MCF 10A (cell line): ENCODE data around the gene RFX3. TPM values are rescaled to one million over a fixed set of nuclear protein-coding genes. Genes with fewer than 3 reads are reported as not detected.

ENCODE experiments used
- BruUV-seq: library from RNA; stranded (reverse); fragments of 400-500 nt; replicated peaks from 2 replicates; lab custom pipeline; 2021; lab: Mats Ljungman, UMichigan
- CTCF ChIA-PET: fragments of 300-600 bp; sonication (Branson Sonifier 250); formaldehyde crosslinking; extraction: SDS; loops from one replicate; lab custom pipeline; 2021; ENCODE audit warnings: antibody characterized with exemption, inconsistent platforms; lab: Yijun Ruan, JAX
- POLR2A ChIA-PET: fragments of 300-600, 350-650 bp; sonication (Branson Sonifier 250); formaldehyde crosslinking; extraction: SDS; loops from one replicate; lab custom pipeline; 2020; ENCODE audit warnings: antibody characterized with exemption, inconsistent platforms; lab: Yijun Ruan, JAX
- DNase-seq: peaks from one replicate; pipeline ENCODE4 v3.0.0-alpha.2; 2018; ENCODE audit not compliant: unreplicated experiment
- H3K27ac Mint-ChIP-seq: one replicate; pipeline ENCODE4 v1.8.0; 2022; ENCODE audit warnings: mild to moderate bottlenecking, low read depth, mixed read lengths; ENCODE audit not compliant: unreplicated experiment
- H3K27me3 Mint-ChIP-seq: one replicate; pipeline ENCODE4 v1.8.0; 2022; ENCODE audit warnings: mixed read lengths; ENCODE audit not compliant: insufficient read depth, unreplicated experiment
- H3K36me3 Mint-ChIP-seq: one replicate; pipeline ENCODE4 v1.8.0; 2022; ENCODE audit warnings: mild to moderate bottlenecking, moderate library complexity, mixed read lengths; ENCODE audit not compliant: insufficient read depth, unreplicated experiment
- H3K4me1 Mint-ChIP-seq: one replicate; pipeline ENCODE4 v1.8.0; 2022; ENCODE audit warnings: mixed read lengths; ENCODE audit not compliant: insufficient read depth, unreplicated experiment
- H3K4me3 Mint-ChIP-seq: one replicate; pipeline ENCODE4 v1.8.0; 2022; ENCODE audit warnings: mild to moderate bottlenecking, moderate library complexity, mixed read lengths; ENCODE audit not compliant: unreplicated experiment
- H3K9me3 Mint-ChIP-seq: one replicate; pipeline ENCODE4 v1.8.0; 2022; ENCODE audit warnings: mixed read lengths; ENCODE audit not compliant: unreplicated experiment
- intact Hi-C: fragments of 100-400 bp; cut with micrococcal nuclease; formaldehyde crosslinking; loops from 2 replicates; pipeline ENCODE4 v1.14.1; 2022
- total RNA-seq: library from RNA; stranded (reverse); gene quantifications from 2 replicates; pipeline ENCODE4 v1.2.3, GENCODE V29; 2022
- TF ChIP-seq, protein P1 (sequence below): fragments of 200-600 bp; IDR thresholded peaks from one replicate; pipeline ENCODE4 v1.8.0; 2022; ENCODE audit warnings: antibody characterized with exemption, mild to moderate bottlenecking; ENCODE audit not compliant: unreplicated experiment

The RFX3 gene
- total RNA-seq, 1 experiment from 2014 or later = 9.7 TPM

DNA sequence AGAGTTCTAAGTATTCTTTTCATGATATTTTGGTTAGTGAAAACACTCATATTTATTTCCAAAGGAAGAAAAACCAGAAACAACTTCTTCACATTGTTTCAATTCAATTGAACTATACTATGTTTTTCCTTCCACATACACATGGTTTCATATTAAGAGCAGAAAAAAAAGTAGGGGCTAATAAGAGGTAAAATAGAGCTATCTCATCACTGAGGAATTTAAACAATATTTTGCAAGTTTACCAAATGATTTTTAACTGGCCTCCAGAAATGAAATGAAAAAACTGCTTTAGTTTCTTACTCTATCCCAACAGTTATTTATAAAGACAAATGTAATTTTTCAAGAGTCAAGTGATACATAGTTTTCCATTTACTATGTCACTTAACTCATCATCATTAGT lies 233.5 kb downstream of the RFX3 start:
- no peak overlapping the region for H3K27ac Mint-ChIP-seq
- TF ChIP-seq, protein P1, sequence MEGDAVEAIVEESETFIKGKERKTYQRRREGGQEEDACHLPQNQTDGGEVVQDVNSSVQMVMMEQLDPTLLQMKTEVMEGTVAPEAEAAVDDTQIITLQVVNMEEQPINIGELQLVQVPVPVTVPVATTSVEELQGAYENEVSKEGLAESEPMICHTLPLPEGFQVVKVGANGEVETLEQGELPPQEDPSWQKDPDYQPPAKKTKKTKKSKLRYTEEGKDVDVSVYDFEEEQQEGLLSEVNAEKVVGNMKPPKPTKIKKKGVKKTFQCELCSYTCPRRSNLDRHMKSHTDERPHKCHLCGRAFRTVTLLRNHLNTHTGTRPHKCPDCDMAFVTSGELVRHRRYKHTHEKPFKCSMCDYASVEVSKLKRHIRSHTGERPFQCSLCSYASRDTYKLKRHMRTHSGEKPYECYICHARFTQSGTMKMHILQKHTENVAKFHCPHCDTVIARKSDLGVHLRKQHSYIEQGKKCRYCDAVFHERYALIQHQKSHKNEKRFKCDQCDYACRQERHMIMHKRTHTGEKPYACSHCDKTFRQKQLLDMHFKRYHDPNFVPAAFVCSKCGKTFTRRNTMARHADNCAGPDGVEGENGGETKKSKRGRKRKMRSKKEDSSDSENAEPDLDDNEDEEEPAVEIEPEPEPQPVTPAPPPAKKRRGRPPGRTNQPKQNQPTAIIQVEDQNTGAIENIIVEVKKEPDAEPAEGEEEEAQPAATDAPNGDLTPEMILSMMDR = no peak
- H3K36me3 Mint-ChIP-seq = peaks cover 6% of the 10 kb centered on the region
- intact Hi-C loops = no loop called here
- CTCF ChIA-PET = interaction anchor here (0.7 to 1.5 kb wide), 4 partner anchors 50 to 148 kb away, joined by 3 to 5 read pairs (median 3); no protein-coding TSS in a partner anchor
- H3K27me3 Mint-ChIP-seq = no peaks in the 10 kb centered on the region
- H3K4me3 Mint-ChIP-seq = no peak overlapping the region
- no peaks in the 10 kb centered on the region for H3K4me1 Mint-ChIP-seq
- no peaks in the 10 kb centered on the region for H3K9me3 Mint-ChIP-seq
- POLR2A ChIA-PET = no interaction called here
- DNase-seq = no peak
- no TSS peak for BruUV-seq

DNA sequence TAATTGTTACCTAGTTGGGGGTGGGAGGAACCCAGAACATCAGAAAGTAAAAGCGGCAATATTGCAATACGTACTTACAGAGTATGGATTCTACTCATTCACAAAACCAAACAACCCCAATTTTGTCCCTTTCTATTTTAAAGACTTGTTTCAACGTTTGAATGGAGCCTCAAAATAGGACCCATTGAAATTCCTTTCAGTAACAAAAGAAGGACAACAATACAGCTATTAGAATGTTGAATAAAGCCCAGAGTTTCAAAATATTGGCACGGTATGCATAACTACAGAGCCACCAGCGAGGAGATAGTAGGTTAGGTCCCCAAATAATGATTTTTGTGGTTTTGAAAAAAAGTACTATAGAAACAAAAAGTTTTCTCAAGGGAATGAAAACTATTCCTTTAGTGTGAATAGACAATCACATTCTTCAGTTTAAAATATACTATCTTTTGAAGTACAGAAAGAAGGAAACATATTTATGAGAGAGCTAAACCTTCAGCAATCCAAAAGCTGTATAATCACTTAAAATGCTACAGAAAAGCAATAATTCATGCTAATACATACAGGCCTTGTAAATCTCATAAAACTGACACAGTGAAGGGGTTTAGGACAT lies 235.5 kb downstream of the RFX3 start:
- Mint-ChIP-seq H3K27ac (no peak overlapping the region), H3K27me3 (no peaks in the 10 kb centered on the region), H3K4me3 (no peak overlapping the region), H3K4me1 (no peaks in the 10 kb centered on the region), H3K9me3 (no peaks in the 10 kb centered on the region), H3K36me3 (peaks cover 6% of the 10 kb centered on the region)
- no TSS peak for BruUV-seq
- ChIA-PET CTCF (interaction anchor here (0.7 kb wide), 1 partner anchor 149 kb away, joined by 3 read pairs; no protein-coding TSS in a partner anchor), POLR2A (no interaction called here)
- TF ChIP-seq, protein P1 = no peak
- intact Hi-C loops = no loop called here
- no peak for DNase-seq

DNA sequence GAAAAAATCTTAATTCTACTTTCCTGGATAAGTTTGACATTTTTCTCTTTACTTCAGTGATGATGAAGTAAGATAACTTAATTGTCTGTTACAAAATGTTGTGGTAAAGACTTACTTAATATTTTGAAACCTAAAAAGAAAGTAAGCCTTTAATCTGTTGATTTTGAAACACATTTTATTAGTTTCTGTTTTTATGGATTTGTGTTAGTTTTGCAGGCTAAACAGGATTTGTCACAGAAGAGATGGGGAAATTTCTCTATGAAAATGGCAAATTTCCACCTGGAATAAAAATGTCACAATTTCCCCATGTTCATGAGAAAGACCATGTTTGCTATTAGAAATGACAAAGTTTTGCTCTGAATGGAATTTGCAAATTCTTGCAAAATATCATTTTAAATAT lies 237.1 kb downstream of the RFX3 start:
- Mint-ChIP-seq H3K27me3 (no peaks in the 10 kb centered on the region), H3K36me3 (peaks cover 6% of the 10 kb centered on the region), H3K4me3 (no peak overlapping the region), H3K9me3 (no peaks in the 10 kb centered on the region), H3K27ac (no peak overlapping the region), H3K4me1 (no peaks in the 10 kb centered on the region)
- BruUV-seq = no TSS peak
- intact Hi-C loops = no loop called here
- DNase-seq = no peak
- ChIA-PET CTCF (no interaction called here), POLR2A (no interaction called here)
- TF ChIP-seq, protein P1 = no peak

DNA sequence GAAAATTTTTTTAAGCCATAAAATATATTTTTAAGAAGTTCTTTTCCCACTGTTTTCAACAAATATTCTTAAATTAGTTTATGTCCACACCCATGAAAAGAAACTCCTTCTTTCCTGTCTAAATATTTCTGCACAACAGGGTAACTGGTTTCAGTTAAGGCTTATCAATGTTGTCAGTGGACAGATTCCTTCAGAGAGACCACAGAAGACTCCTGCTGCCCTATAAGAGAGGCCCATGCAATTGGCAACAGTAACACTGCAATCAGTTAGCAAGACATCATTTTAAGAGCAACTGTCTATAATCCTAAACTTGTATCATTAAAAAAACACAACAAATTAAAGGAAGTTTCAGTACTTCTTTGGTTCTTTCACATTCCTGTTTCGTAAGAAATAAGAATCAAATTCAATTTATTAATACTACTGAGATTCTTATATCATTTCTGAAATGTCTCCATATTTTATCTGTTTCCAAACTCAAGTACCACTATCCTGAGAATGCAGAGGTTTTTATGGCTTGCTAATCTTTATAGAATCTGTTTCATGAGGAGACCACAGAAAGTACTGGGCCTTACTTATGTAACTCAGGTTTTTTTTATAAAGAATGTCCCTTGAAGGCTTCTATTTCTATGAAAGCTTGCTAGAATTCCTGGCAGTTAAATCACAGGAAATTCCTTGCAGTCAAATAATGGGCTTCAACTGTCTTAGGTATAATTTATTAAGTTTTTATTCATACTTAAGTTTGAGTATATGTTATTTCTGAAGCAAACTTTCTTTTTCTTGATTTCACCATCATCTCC lies 240.2 kb downstream of the RFX3 start:
- Mint-ChIP-seq H3K27ac (no peak overlapping the region), H3K27me3 (no peaks in the 10 kb centered on the region), H3K4me1 (no peaks in the 10 kb centered on the region), H3K4me3 (no peak overlapping the region), H3K9me3 (no peaks in the 10 kb centered on the region), H3K36me3 (no peaks in the 10 kb centered on the region)
- ChIA-PET POLR2A (no interaction called here), CTCF (interaction anchor here (0.6 to 0.9 kb wide), 2 partner anchors 156 to 442 kb away, joined by 3 to 5 read pairs; no protein-coding TSS in a partner anchor)
- no TSS peak for BruUV-seq
- no peak for DNase-seq
- intact Hi-C loops = no loop called here
- TF ChIP-seq, protein P1 = no peak
